Measurements from ENCODE around the gene MTG1. TPM values are rescaled to one million over a fixed set of nuclear protein-coding genes. Genes with fewer than 3 reads are reported as not detected.
"Not testable (repeated sequence)": the region's sequence is repeated elsewhere in the genome, so short reads cannot be mapped to it uniquely, and the experiment has no call there.

Gene MTG1
- polyA plus RNA-seq, 1 donor from 2014 or later = 51.8 TPM

DNA sequence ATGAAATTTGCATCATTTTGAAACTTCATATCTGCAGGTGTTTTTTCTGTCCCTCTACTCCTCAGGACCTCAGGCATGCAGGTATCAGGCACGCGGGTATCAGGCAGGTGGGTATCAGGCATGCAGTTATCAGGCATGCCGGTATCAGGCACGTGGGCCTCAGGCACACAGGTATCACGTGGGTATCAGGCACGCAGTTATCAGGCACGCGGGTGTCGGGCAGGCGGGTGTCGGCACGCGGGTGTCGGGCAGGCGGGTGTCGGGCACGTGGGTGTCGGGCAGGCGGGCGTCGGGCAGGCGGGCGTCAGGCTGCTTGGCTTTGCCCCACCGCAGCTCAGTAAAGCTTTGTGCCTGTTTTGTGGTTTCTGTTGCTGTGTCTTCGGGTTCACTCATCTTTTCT lies 21.8 kb downstream of the MTG1 start:
- Mint-ChIP-seq H3K9me3 (peaks cover 6 to 16% (median 11%) of the 10 kb centered on the region in 3 donors), H3K4me3 (no peak overlapping the region), H3K36me3 (peaks cover 31% of the 10 kb centered on the region), H3K27ac (no peak overlapping the region), H3K4me1 (peaks cover 1 to 5% (median 5%) of the 10 kb centered on the region in 3 donors), H3K27me3 (no peaks in the 10 kb centered on the region)

DNA sequence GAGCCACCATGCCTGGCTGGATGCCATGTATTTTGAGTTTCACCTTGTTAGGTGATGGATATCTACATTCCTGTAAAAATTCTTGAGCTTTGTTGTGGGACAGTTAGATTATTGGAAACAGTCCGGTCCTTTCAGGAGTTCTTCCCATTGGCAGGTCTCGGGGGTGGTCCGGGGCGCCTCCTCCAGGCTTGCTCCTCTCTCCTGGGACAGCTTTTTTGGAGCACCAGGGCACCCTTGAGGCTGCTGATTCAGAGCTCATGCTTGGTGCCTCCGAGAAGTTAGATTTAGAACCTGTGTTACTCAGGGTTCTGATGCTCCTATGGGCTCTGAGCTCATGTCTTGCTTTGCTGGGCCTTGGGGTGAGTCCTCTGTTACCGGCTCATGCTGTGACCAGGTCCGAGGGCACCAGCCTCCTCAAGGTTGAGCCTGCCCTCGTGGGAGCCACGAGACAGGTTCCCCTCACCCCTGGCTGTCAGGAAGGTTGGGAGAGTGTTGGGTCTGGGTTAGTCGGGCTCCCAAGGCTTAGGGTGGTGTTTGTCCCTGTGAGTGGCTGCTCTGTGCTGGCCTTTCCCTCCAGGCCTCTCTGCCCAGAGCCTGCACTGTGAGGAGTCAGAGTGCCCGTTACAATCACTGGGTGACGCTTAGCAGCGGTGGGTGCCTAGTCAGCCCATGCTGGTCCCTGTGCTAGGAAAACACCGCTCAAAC lies 24.5 kb downstream of the MTG1 start:
- Mint-ChIP-seq H3K27me3 (peaks cover 8% of the 10 kb centered on the region), H3K9me3 (peaks cover 0 to 3% (median 1%) of the 10 kb centered on the region in 3 donors), H3K4me1 (peaks cover 0 to 2% (median 1%) of the 10 kb centered on the region in 3 donors), H3K27ac (no peak overlapping the region), H3K36me3 (peaks cover 10% of the 10 kb centered on the region), H3K4me3 (no peak overlapping the region)

DNA sequence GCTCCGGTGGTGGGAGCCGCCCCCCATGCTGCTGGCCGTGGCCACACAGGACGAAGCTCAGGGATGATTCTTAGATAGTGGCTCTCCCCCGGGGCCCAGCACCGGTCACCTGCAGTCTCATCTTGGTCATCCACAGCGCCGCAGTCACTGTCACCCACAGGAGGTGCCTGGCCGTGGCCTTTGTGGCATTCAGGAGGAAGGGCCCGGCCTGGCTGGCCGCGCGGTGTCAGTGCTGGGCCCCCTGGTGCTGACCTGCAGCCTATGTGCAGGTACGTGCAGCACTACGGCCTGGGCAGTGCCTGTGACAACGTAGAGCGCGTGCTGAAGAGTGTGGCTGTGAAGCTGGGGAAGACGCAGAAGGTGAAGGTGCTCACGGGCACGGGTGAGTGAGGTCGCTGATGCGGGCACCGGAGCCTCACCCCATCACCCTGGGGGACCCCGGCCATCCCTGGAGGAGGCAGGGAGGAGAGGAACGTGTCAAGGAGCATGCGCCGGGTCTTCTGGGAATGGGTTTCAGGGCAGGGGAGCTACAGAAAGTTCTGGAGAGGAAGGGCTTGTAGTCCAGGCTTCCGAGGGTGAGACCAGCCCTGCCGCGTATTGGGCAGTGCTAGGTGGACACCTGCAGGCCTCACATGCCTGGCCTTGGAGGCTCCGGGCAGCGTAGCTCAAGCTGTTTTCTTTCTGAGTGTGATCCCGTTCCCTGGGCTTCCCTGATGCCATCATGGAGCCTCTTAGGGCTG lies 25.4 kb downstream of the MTG1 start:
- Mint-ChIP-seq H3K4me1 (peaks cover 0 to 2% (median 1%) of the 10 kb centered on the region in 3 donors), H3K4me3 (no peak overlapping the region), H3K36me3 (peaks cover 9% of the 10 kb centered on the region), H3K27me3 (peaks cover 11% of the 10 kb centered on the region), H3K9me3 (peaks cover 0 to 2% (median 0%) of the 10 kb centered on the region in 3 donors), H3K27ac (no peak overlapping the region)

GRCh38 chr10:133420028-133420427 lies 26.1 kb downstream of the MTG1 start:
- Mint-ChIP-seq H3K4me3 (no peak overlapping the region), H3K9me3 (peaks cover 0 to 2% (median 0%) of the 10 kb centered on the region in 3 donors), H3K36me3 (peaks cover 9% of the 10 kb centered on the region), H3K27ac (no peak overlapping the region), H3K27me3 (peaks cover 11% of the 10 kb centered on the region), H3K4me1 (peaks cover 0 to 2% (median 1%) of the 10 kb centered on the region in 3 donors)

DNA sequence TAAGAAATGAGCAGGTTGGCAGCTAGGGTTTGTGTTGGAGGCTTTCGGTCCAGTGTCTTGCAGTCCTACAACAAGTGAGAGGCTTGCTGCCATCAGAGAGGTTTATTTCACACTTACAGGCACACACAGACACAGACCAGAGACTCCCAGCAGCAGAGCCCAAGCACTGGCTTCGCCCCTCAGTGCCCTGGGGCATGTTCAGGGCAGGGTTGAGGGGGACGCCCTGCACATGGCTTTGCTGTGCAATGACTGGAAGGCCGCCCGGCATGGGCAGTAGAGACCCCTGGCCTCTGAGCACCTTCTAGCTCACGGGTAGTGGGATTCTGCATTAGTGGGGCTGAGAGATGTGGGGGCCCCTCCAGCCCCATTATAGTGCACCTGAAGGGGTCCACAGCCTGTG lies 26.6 kb downstream of the MTG1 start:
- Mint-ChIP-seq H3K27me3 (peaks cover 11% of the 10 kb centered on the region), H3K4me1 (peaks cover 0 to 2% (median 1%) of the 10 kb centered on the region in 3 donors), H3K36me3 (peaks cover 4% of the 10 kb centered on the region), H3K9me3 (peaks cover 0 to 2% (median 0%) of the 10 kb centered on the region in 3 donors), H3K27ac (no peak overlapping the region), H3K4me3 (peak overlapping the region in 1 of 4 donors; percentile 27)

GRCh38 chr10:133421336-133422222 lies 27.6 kb downstream of the MTG1 start:
- Mint-ChIP-seq H3K27ac (no peak overlapping the region), H3K4me3 (no peak overlapping the region), H3K36me3 (peaks cover 2% of the 10 kb centered on the region), H3K27me3 (peaks cover 11% of the 10 kb centered on the region), H3K9me3 (no peaks in the 10 kb centered on the region), H3K4me1 (no peaks in the 10 kb centered on the region)

DNA sequence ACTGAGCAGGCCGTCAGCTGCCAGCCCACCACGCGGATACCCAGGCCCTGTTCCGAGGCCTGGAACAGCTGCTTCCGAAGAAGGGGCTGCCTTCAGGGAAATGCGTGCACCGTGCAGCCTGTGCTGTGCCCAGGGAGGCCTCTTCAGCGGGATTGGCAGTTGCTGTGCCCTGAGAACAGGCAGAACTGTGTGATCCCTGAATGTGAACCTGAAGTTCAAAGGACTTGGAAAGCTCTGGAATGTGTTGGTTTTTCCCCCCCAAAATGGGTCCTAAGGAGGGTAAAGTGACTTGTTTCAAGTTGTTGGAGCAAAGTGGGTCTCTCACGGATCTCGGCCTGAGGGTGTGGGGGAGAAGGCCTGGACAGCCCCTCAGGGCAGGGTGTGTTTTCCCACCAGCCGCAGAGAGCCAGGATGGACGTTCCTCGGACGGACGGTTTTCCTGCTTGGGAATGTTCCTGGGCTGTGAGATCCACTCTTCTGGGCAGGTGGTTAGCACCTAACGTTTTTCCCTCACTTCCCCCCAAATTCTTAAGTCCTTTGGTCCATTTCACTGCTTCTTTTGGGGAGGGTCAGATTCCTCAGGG lies 28.4 kb downstream of the MTG1 start:
- H3K36me3 Mint-ChIP-seq = peaks cover 2% of the 10 kb centered on the region
- H3K9me3 Mint-ChIP-seq = no peaks in the 10 kb centered on the region
- peaks cover 11% of the 10 kb centered on the region for H3K27me3 Mint-ChIP-seq
- H3K4me3 Mint-ChIP-seq = no peak overlapping the region
- no peaks in the 10 kb centered on the region for H3K4me1 Mint-ChIP-seq
- no peak overlapping the region for H3K27ac Mint-ChIP-seq

DNA sequence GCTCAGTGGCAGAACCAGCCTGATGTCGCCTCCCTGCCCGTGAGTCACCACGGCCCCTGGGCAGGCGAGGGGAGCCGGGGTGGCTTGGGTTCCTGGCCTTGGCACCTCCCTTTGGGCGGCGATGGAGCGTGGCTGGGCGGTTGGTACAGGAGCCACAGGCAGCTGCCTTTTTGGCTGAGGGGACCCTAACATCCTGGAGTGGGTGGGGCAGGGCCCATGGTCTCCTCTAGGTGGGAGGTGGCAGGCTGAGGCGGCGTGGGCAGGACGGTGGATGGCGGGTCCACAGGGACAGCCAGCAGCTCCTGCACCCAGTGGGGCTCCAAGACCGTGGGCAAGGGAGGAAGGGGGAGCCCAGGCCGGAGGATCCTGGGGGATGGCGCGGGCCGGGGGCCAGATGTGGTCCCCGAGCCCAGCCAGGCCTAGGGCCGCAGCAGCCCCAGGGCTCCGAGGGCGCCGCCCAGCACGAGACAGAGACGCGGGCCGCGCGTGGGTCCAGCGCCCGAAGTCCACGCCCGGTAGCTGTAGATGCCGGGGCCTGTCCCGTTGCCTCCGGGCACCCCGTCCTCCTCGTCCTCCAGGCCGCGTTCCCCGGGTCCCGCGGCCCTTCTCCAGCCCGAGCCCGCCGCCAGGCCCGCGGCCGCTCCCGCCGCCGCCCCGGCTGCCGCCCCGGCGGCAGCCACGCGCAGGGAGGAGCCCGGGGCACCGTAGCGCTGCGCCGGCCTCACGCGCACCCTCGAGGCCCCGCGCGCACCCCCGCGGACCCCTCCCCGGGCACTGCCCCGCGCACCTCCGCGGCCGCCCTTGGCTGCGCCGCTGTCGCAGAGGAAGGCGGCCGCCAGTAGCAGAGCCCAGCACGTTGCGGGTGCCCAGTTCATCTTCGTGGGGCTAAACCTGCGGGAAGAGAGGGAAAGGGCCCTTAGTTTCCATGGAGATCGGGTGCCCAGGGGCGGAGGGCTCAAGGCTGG lies 29.1 kb downstream of the MTG1 start:
- Mint-ChIP-seq H3K27me3 (peaks cover 11% of the 10 kb centered on the region), H3K4me1 (no peaks in the 10 kb centered on the region), H3K36me3 (peaks cover 2% of the 10 kb centered on the region), H3K27ac (no peak overlapping the region), H3K9me3 (no peaks in the 10 kb centered on the region), H3K4me3 (peak overlapping the region in 3 of 4 donors; percentile 48 to 65 (median 63))

GRCh38 chr10:133424102-133424501 lies 30.1 kb downstream of the MTG1 start:
- peaks cover 11% of the 10 kb centered on the region for H3K27me3 Mint-ChIP-seq
- not testable (repeated sequence) for H3K4me1 Mint-ChIP-seq, H3K9me3 Mint-ChIP-seq, H3K36me3 Mint-ChIP-seq, H3K4me3 Mint-ChIP-seq, H3K27ac Mint-ChIP-seq

- not testable (repeated sequence) for H3K4me1 Mint-ChIP-seq, H3K27ac Mint-ChIP-seq
- peaks cover 11% of the 10 kb centered on the region for H3K27me3 Mint-ChIP-seq
Observed at GRCh38 chr10:133424601-133425000, 30.6 kb downstream of the MTG1 start, which contains the start of gene SPRN. Gene SPRN (minus strand): TSS chr10:133424625. CDS start chr10:133423681, 944 bp downstream.

GRCh38 chr10:133429571-133429970 lies 35.6 kb downstream of the MTG1 start:
- H3K36me3 Mint-ChIP-seq, H3K27ac Mint-ChIP-seq, H3K9me3 Mint-ChIP-seq, H3K4me3 Mint-ChIP-seq, H3K27me3 Mint-ChIP-seq, H3K4me1 Mint-ChIP-seq: not testable (repeated sequence)

More at GRCh38 chr10:133424601-133425000, 30.6 kb downstream of the MTG1 start, which contains the start of gene SPRN:
- not testable (repeated sequence) for H3K9me3 Mint-ChIP-seq, H3K36me3 Mint-ChIP-seq
- H3K4me3 Mint-ChIP-seq = peak within 1 kb of the TSS in 3 of 4 donors; percentile 48 to 65 (median 63)

- H3K27me3 Mint-ChIP-seq, H3K4me3 Mint-ChIP-seq, H3K9me3 Mint-ChIP-seq, H3K36me3 Mint-ChIP-seq, H3K4me1 Mint-ChIP-seq, H3K27ac Mint-ChIP-seq: not testable (repeated sequence)
Observed at GRCh38 chr10:133431888-133432613, 38.1 kb downstream of the MTG1 start.

GRCh38 chr10:133432789-133433188 lies 38.8 kb downstream of the MTG1 start:
- H3K27ac Mint-ChIP-seq, H3K4me1 Mint-ChIP-seq, H3K9me3 Mint-ChIP-seq, H3K4me3 Mint-ChIP-seq, H3K27me3 Mint-ChIP-seq, H3K36me3 Mint-ChIP-seq: not testable (repeated sequence)

All from IgD-negative memory B cell (primary cell).